Lung (tissue), 12 donors: ENCODE results near the gene ENTPD5. TPM values are rescaled to one million over a fixed set of nuclear protein-coding genes. Genes with fewer than 3 reads are reported as not detected.
"Not testable (repeated sequence)": the region's sequence is repeated elsewhere in the genome, so short reads cannot be mapped to it uniquely, and the experiment has no call there.

Source experiments
- ATAC-seq: fragments of 200-7000 bp; cut with Tn5 transposase; one replicate; pipeline ENCODE4 v1.9.1; 2020; ENCODE audit warnings: moderate number of reproducible peaks; ENCODE audit not compliant: insufficient read depth, low FRiP score
- DNase-seq, 3 donors: peaks; one replicate each; pipeline ENCODE4 v3.0.0-alpha.2; 2013 to 2017
- H3K27ac ChIP-seq, 2 donors: one replicate each; pipeline ENCODE4 v1.5.1; 2013; ENCODE audit warnings: mild to moderate bottlenecking in 2 of 2, moderate library complexity in 2 of 2, control low read depth in 1 of 2, inconsistent platforms in 1 of 2, low read depth in 1 of 2, low read length in 1 of 2
- H3K27me3 ChIP-seq, 3 donors: one replicate each; pipeline ENCODE4 v1.5.1; 2013; ENCODE audit warnings: low read length in 2 of 3; ENCODE audit not compliant: control insufficient read depth in 3 of 3, insufficient read depth in 3 of 3
- H3K36me3 ChIP-seq, 4 donors: one replicate each; pipeline ENCODE4 v1.5.1; 2013; ENCODE audit warnings: low read length in 4 of 4, mild to moderate bottlenecking in 1 of 4, moderate library complexity in 1 of 4; ENCODE audit not compliant: control insufficient read depth in 4 of 4, insufficient read depth in 4 of 4
- H3K4me1 ChIP-seq, 5 donors: one replicate each; pipeline ENCODE4 v1.5.1; 2013; ENCODE audit warnings: low read length in 5 of 5, mild to moderate bottlenecking in 2 of 5, moderate library complexity in 1 of 5; ENCODE audit not compliant: control insufficient read depth in 5 of 5, insufficient read depth in 5 of 5
- H3K4me3 ChIP-seq: one replicate; pipeline ENCODE4 v1.5.1; 2013; ENCODE audit warnings: mild to moderate bottlenecking, control low read depth, moderate library complexity
- H3K9ac ChIP-seq, 2 donors: one replicate each; pipeline ENCODE4 v1.5.1; 2013; ENCODE audit warnings: low read length in 2 of 2, control low read depth in 1 of 2; ENCODE audit not compliant: insufficient read depth in 1 of 2
- H3K9me3 ChIP-seq, 4 donors: one replicate each; pipeline ENCODE4 v1.5.1; 2013; ENCODE audit warnings: low read length in 3 of 4, mild to moderate bottlenecking in 1 of 4, moderate library complexity in 1 of 4; ENCODE audit not compliant: control insufficient read depth in 4 of 4, insufficient read depth in 3 of 4
- WGBS, 2 donors: extraction: QIAGEN DNeasy Blood & Tissue Kit; methylation state at CpG; one replicate each; pipeline ENCODE4 v1.1.7; 2013; 5-methylcytosine and 5-hydroxymethylcytosine counted together
- polyA plus RNA-seq, 2 donors: library from polyadenylated mRNA; stranded (reverse); fragments of 200-250 nt; gene quantifications; one replicate each; pipeline ENCODE4 v1.2.1, GENCODE V29; 2013
- total RNA-seq, 2 donors: library from RNA; depleted of rRNA in 1 of 2; stranded (reverse); fragments of >200 nt in 1 of 2; gene quantifications; one replicate each; pipeline ENCODE4 v1.2.1, GENCODE V29; 2014 to 2021
- TF ChIP-seq, protein P1 (sequence below): IDR thresholded peaks from 2 replicates; pipeline ENCODE4 v1.5.1; 2012; ENCODE audit warnings: mild to moderate bottlenecking; ENCODE audit errors: control extremely low read depth, extremely low read depth
- donor health status: control.
- donor health status: control.
- donor health status: Bipolar disorder and iron deficiency.
- donor health status: healthy.
- donor health status: DM: yes; HTN: yes; CAD: no.

ENTPD5 gene
- total and polyA plus RNA-seq, 4 donors, result 5.5 to 18.4 (median 9.3) TPM

DNA sequence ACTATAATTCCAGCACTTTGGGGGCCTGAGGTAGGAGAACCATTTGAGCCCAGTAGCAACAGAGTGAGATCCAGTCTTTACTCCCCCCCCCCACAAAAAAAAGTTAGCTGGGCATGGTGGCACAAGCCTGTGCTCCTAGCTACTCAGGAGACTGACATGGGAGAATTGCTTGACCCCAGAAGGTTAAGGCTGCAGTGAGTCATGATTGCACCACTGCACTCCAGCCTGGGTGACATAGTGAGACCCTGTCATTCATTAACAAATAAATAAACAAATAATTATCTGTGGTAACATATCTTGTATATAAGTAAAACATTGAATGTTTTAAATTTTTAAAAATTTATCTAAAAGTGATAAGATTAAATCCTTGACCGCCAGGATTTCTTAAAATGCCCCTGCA is 4.8 kb downstream of the ENTPD5 start:
- Histone ChIP-seq H3K27ac (no peak overlapping the region), H3K9ac (no peak overlapping the region), H3K27me3 (no peaks in the 10 kb centered on the region), H3K4me3 (no peak overlapping the region), H3K36me3 (peaks cover 0 to 8% (median 5%) of the 10 kb centered on the region in 4 donors), H3K9me3 (no peaks in the 10 kb centered on the region), H3K4me1 (peaks cover 0 to 4% (median 3%) of the 10 kb centered on the region in 5 donors)
- TF ChIP-seq, protein P1, sequence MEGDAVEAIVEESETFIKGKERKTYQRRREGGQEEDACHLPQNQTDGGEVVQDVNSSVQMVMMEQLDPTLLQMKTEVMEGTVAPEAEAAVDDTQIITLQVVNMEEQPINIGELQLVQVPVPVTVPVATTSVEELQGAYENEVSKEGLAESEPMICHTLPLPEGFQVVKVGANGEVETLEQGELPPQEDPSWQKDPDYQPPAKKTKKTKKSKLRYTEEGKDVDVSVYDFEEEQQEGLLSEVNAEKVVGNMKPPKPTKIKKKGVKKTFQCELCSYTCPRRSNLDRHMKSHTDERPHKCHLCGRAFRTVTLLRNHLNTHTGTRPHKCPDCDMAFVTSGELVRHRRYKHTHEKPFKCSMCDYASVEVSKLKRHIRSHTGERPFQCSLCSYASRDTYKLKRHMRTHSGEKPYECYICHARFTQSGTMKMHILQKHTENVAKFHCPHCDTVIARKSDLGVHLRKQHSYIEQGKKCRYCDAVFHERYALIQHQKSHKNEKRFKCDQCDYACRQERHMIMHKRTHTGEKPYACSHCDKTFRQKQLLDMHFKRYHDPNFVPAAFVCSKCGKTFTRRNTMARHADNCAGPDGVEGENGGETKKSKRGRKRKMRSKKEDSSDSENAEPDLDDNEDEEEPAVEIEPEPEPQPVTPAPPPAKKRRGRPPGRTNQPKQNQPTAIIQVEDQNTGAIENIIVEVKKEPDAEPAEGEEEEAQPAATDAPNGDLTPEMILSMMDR, result no peak
- 96 to 98% methylated on average over 1 of the region's 1 CpG for WGBS, 2 donors
- no peak for ATAC-seq
- no peak for DNase-seq

DNA sequence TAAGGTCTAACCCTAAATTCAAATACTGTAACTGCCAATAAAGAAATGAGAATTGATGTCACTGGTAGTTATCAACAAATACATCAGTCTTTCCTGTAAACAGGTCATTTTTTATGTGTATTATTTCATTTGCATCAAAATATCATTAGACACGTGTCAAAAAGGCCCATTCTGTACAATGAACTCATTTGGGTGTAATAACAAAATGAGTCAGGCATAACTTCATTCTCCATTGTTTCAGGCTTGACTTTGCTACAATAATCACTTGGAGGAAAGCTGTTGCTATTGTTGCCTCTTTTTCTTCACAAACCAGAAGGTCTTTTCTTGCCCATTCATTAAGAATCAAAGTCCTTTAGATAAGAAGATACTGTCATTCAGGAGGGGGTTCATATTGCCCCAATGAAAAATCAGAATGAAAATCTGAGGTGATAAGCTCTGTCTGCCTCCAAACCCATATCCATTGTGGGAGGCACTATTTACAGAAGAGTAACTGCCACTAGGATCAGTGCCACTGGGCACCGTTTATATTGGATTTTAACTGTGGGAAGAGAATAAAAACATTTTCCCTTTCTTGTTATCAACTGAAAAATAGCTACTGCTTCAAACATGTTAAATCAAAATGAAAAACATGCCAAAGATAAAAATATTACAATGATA is 10.1 kb downstream of the ENTPD5 start:
- Histone ChIP-seq H3K9ac (no peak overlapping the region), H3K4me3 (no peak overlapping the region), H3K36me3 (peaks cover 3 to 11% (median 7%) of the 10 kb centered on the region in 4 donors), H3K27ac (no peak overlapping the region), H3K27me3 (no peaks in the 10 kb centered on the region), H3K4me1 (no peaks in the 10 kb centered on the region), H3K9me3 (no peaks in the 10 kb centered on the region)
- ATAC-seq, result no peak
- TF ChIP-seq, protein P1, result no peak
- DNase-seq, result no peak
- WGBS, 2 donors, result 88 to 94% methylated on average over 2 of the region's 2 CpGs

DNA sequence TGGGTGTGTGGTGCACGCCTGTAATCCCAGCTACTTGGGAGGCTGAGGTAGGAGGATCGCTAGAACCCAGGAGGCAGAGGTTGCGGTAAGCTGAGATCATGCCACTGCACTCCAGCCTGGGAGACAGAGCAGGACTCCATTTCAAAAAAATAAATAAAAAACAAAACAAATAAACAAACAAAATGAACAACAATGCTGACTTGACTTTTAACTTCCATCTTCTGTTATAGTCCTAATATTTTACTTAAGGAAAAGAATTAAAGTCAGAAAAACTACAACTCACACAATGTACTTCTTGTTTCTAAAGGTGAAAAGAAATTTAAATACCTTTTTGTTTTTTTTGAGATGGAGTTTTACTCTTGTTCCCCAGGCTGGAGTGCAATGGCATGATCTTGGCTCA is 13.4 kb downstream of the ENTPD5 start:
- H3K36me3 ChIP-seq, result peaks cover 0 to 12% (median 6%) of the 10 kb centered on the region in 4 donors
- not testable (repeated sequence) for H3K27ac ChIP-seq, H3K27me3 ChIP-seq, H3K9me3 ChIP-seq, H3K4me3 ChIP-seq, ATAC-seq, H3K9ac ChIP-seq, H3K4me1 ChIP-seq, DNase-seq
- 95 to 98% methylated on average over 3 of the region's 3 CpGs for WGBS, 2 donors

DNA sequence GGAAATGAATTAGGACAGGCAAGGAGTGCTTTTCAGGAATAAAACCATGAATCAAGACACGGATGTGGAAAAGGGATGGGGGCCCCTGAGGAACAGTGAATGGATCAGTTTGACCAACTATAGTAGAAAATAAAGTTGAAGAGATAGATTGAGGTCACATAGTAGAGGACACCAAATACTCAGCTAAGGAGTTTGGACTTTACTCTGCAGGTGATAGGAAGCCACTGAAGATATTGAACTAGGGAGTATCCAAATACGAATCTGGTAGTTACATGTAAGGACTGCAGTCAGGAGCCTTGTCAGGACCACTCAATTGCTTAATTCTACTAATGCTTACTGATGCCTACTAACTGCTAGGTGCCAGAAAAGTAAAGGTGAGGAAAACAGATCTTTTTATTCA is 20.4 kb downstream of the ENTPD5 start:
- Histone ChIP-seq H3K4me1 (peaks cover 0 to 9% (median 0%) of the 10 kb centered on the region in 5 donors), H3K9ac (no peak overlapping the region), H3K9me3 (no peaks in the 10 kb centered on the region), H3K27me3 (no peaks in the 10 kb centered on the region), H3K4me3 (no peak overlapping the region), H3K36me3 (peaks cover 0 to 9% (median 5%) of the 10 kb centered on the region in 4 donors), H3K27ac (no peak overlapping the region)
- ATAC-seq, result no peak
- no peak for DNase-seq
- 91 to 98% methylated on average over 2 of the region's 2 CpGs for WGBS, 2 donors
- TF ChIP-seq, protein P1, result no peak
